NCI-H2107 treated with DMSO at 0.1 percent for 48 hours (cell line): Measurements from ENCODE around the gene PTCD2.
"Not testable (repeated sequence)": the region's sequence is repeated elsewhere in the genome, so short reads cannot be mapped to it uniquely, and the experiment has no call there.

Experiments
- DNase-seq: peaks from one replicate; lab custom pipeline; 2025; ENCODE audit not compliant: unreplicated experiment; lab: John Stamatoyannopoulos, UW

PTCD2 gene

GRCh38 chr5:72296256-72296655 lies 23.9 kb upstream of the PTCD2 start:
- DNase-seq, result no peak

DNA sequence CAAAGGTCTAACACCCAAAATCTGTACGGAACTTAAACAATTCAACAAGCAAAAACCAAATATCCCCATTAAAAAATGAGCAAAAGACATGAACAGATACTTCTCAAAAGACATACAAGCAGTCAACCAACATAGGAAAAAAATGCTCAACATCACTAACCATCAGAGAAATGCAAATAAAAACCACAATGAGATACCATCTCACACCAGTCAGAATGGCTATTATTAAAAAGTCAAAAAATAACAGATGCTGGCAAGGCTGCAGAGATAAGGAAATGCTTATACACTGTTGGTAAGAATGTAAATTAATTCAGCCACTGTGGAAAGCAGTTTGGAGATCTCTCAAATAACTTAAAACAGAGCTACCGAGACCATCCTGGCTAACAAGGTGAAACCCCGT lies 22.0 kb upstream of the PTCD2 start:
- DNase-seq, result not testable (repeated sequence)

DNA sequence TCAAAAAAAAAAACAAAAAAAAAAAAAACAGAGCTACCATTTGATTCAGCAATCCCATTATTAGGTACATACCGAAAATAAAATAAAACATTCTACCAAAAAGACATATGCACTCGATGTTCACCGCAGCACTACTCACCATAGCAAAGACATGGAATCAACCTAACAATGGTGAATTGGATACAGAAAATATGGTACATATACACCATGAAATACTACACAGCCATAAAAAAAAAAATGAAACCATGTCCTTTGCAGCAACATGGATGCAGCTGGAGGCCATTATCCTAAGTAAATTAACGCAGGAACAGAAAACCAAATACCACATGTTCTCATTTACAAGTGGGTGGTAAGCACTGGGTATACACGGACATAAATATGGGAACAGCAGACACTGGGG lies 21.5 kb upstream of the PTCD2 start:
- DNase-seq, result no peak

DNA sequence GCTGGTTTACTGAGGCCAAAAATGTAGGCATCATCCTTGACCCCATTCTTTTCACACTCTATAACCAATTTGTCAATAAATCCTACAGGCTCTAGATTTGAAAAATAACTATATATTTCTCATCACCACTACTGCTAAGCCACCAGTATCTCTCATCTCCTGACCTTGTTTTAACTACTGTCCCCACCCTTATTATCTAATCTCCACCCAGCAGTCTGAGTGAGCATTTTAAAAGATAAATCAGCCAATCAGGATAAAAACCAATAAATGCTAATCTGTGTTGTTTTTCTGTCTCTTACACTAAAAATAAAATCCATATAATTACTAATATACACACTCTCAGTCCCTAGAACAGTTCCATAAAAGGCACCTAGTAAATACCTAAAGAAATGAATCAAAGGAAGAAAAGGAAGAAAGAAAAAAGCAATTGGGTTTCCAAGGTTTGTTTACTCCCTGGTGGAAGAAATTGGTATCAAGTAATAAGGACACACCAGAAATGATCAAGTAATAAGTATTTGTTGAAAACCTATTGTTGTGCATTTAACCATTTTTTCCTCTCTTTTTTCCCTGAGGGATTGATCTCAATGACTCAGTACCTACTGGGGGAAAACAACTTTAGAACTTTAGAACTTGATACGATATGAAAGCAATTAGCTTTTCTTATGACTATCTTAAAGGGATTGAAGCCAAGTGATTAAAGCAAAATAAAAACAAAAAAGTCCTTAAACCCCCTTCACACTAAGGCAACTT lies 19.4 kb upstream of the PTCD2 start:
- no peak for DNase-seq

DNA sequence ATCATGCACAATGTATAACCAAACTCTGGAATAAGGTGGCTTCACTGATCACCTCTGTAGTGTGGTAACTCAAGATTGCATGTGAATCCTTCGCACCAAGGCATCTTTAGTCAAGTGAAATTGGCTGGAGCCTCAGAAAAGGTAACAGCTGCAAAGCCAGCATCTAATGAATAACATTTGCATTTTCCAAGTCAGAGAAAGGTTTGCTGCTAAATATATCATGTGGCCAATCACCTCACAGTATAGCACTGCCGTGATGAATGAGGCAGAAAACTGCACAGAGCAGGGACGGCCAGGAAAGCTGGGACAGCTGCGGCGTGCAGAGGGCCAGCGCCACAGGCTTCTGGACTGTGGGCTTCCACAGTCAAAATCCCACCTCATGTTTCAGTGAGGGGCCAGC lies 18.6 kb upstream of the PTCD2 start:
- no peak for DNase-seq

GRCh38 chr5:72302171-72302570 lies 18.0 kb upstream of the PTCD2 start:
- DNase-seq, result no peak

- DNase-seq, result no peak
Measured at GRCh38 chr5:72305194-72306142, 14.7 kb upstream of the PTCD2 start.

DNA sequence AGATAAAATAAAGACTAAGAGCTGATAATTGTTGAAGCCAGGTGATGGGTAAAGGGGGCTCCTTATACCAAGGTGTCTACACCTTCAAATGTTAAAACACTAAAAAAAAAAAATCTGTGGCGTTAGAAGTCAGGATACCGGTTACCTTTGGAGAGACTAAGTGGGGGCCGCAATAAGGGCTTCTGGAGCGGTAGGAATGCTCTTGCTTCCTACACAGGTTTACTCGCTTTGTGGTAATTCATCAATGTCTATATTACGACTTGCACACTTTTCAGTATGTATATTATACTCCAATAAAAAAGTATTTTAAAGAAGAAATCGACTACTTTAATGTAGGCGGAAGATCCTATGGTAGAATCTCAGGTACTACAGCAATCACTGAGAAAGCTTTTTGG lies 12.6 kb upstream of the PTCD2 start:
- peak; percentile 20 for DNase-seq

GRCh38 chr5:72307968-72308852 lies 12.0 kb upstream of the PTCD2 start:
- DNase-seq, result peak; percentile 62

GRCh38 chr5:72308853-72309191 lies 11.4 kb upstream of the PTCD2 start:
- DNase-seq, result no peak

- DNase-seq, result no peak
Measured at GRCh38 chr5:72313141-72313540, 7.0 kb upstream of the PTCD2 start.

- peak; percentile 9 for DNase-seq
Measured at GRCh38 chr5:72314571-72315172, 5.5 kb upstream of the PTCD2 start.

DNA sequence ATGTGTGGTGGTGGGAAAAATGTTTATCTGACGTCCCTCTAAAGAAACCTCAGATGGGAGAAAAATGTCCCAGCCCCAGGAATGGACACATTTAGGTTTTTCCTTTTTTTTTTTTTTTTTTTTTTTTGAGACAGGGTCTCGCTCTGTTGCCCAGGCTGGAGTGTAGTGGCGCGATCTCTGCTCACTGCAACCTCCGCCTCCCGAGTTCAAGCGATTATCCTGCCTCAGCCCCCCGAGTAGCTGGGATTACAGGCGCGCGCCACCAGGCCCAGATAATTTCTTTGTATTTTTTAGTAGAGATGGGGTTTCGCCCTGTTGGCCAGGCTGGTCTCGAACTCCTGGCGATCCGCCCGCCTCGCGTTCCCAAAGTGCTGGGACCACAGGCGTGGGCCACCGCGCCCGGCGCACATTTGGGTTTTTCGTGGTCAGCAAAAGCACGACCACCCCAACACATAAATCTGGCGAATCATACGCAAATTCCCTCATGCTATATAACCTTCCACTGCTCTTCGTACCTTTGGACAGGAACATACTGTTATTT lies 668 bp upstream of the PTCD2 start:
- DNase-seq, result not testable (repeated sequence)

DNA sequence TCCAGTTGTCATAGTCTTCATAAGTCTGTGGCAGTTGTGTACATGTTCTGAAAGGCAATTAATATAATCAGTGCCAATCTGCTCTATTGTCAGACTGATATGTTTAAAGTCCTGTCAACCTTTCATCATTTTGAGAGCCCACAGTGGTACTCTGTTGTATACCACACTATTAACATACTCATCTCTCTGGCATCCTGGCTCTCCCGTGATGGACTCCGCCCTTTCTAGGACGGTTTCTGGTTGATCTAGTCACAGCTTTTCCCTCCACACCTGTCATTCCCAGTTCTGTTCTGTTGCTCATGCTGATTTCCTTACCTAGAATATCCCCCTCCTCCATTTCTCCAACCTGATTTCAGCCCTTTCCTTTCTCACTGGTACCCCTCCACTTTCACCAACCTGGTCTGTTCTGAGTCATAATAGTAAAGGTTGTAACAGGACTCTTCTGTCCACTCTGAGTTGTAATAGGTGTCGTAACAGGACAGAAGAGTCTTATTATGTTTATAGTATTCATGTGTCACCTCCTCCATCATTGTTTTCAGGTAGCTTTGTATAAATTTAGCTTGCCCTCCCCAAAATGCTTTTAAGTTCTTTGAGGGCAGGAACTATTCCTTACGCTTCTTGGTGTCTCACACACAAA lies 4.1 kb downstream of the PTCD2 start:
- no peak for DNase-seq

DNA sequence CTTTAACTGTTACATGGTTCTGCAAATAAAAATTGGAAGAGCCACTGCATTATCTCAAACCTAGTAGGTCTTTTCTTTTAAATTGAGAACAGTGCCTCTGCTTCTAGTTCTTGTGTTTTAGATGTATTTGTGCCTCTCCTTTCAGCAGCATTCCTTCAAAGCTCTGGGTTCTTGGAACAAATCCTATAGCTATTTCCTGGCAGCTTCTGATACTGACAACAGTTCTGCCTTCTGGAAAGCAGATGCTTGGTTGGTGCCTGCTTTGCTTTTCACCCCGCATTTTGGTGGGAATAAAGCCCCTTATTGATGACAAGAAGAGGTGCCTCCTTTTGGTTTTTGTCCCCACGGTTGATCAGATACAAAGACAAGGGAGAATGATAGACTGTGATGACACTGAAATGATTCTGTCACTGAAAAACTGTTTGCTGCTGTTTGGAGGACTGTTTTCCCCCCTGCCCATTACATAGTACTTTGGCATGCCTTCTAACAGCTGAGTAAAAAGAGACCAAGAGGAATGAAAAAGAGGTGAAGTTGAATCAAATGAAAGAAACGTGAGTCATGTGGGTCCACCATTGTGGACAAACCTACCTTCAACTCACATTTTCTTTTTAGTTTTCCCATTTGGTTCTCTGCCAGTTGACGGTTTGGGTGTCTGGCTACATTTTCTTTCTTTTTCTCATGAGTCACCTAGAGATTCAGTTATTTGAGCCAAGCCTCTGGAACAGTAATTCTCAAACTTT lies 5.6 kb downstream of the PTCD2 start:
- no peak for DNase-seq

- DNase-seq, result no peak
Measured at GRCh38 chr5:72326306-72326649, 6.1 kb downstream of the PTCD2 start.

- DNase-seq, result peak; percentile 15
Measured at GRCh38 chr5:72328172-72328571, 8.0 kb downstream of the PTCD2 start.

DNA sequence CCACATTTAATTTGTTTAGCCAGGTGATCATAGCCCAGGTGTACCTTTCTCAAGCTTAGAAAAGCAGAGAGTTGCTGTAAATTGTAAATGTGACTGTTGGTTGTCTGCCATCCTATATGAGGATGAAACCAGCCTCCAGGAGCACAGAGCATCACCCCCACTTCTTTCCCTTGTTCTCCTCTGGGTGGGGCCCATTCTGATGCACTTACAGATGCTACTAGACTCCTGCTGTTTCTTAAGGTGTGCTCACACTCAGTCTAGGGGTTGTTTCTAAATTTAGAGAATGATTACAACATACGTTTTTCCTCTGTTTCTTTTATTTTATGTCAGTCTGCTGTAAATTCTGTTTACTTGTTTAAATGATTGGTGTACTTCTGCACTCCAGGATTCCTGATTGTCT lies 10.5 kb downstream of the PTCD2 start:
- no peak for DNase-seq

DNA sequence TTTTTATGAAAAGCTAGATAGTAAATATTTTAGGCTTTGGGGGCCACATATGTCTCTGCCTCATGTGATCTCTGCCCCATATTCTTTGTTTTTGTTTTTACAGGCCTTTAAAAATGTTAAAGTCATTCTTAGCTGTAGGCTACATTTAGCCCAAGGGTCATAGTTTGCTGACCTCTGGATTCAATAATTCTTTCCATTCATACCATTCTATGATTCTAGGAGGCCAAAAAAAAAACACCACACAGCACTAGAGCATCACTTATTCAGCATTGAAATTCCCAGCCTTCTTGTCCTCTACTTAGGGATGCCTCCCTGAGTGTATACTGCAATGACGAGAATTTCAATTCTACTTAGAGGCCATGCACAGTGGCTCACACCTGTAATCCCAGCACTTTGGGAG lies 17.0 kb downstream of the PTCD2 start:
- DNase-seq, result no peak
